Measurements from ENCODE around the gene PSMA3. TPM values are rescaled to one million over a fixed set of nuclear protein-coding genes. Genes with fewer than 3 reads are reported as not detected.
A peak's percentile ranks its signal among the peaks of the same experiment; 100 is the strongest.
"Not testable (repeated sequence)": the region's sequence is repeated elsewhere in the genome, so short reads cannot be mapped to it uniquely, and the experiment has no call there.

The PSMA3 gene
- total RNA-seq (ENCODE audit: insufficient read depth, low replicate concordance), result 41.7 TPM

- peak; percentile 99 for DNase-seq (ENCODE audit: low spot score)
Observed at GRCh38 chr14:58244556-58245387, at the start of gene PSMA3. PSMA3 (plus strand) TSS chr14:58244843; CDS start chr14:58244921, 78 bp downstream.

GRCh38 chr14:58196198-58196597 is 48.4 kb upstream of the PSMA3 start:
- DNase-seq (ENCODE audit: low spot score), result no peak

GRCh38 chr14:58198086-58198485 is 46.6 kb upstream of the PSMA3 start:
- DNase-seq (ENCODE audit: low spot score), result no peak

GRCh38 chr14:58199726-58200479 is 44.7 kb upstream of the PSMA3 start, which contains the start of gene ACTR10:
ACTR10 (plus strand) TSS chr14:58200149; CDS start chr14:58200218, 69 bp downstream.
- peak; percentile 89 for DNase-seq (ENCODE audit: low spot score)

- DNase-seq (ENCODE audit: low spot score), result no peak
Observed at GRCh38 chr14:58200480-58200841, 44.2 kb upstream of the PSMA3 start.

- DNase-seq (ENCODE audit: low spot score), result no peak
Observed at GRCh38 chr14:58200846-58201245, 43.8 kb upstream of the PSMA3 start.

GRCh38 chr14:58213176-58213575 is 31.5 kb upstream of the PSMA3 start:
- DNase-seq (ENCODE audit: low spot score), result no peak

GRCh38 chr14:58215191-58215914 is 29.3 kb upstream of the PSMA3 start:
- DNase-seq (ENCODE audit: low spot score), result no peak

GRCh38 chr14:58216544-58216943 is 28.1 kb upstream of the PSMA3 start:
- DNase-seq (ENCODE audit: low spot score), result no peak

GRCh38 chr14:58227096-58227819 is 17.4 kb upstream of the PSMA3 start:
- DNase-seq (ENCODE audit: low spot score), result no peak

GRCh38 chr14:58238252-58239243 is 6.1 kb upstream of the PSMA3 start:
- DNase-seq (ENCODE audit: low spot score), result peak; percentile 70

- DNase-seq (ENCODE audit: low spot score), result peak; percentile 87
Observed at GRCh38 chr14:58239244-58240195, 5.1 kb upstream of the PSMA3 start.

- peak; percentile 26 for DNase-seq (ENCODE audit: low spot score)
Observed at GRCh38 chr14:58243790-58244555, 670 bp upstream of the PSMA3 start.

- DNase-seq (ENCODE audit: low spot score), result peak; percentile 9
Observed at GRCh38 chr14:58245562-58245961, 919 bp downstream of the PSMA3 start.

- no peak for DNase-seq (ENCODE audit: low spot score)
Observed at GRCh38 chr14:58249611-58250010, 5.0 kb downstream of the PSMA3 start.

GRCh38 chr14:58258156-58258555 is 13.5 kb downstream of the PSMA3 start:
- DNase-seq (ENCODE audit: low spot score), result no peak

- not testable (repeated sequence) for DNase-seq (ENCODE audit: low spot score)
Observed at GRCh38 chr14:58262005-58262404, 17.4 kb downstream of the PSMA3 start.

GRCh38 chr14:58265401-58265800 is 20.8 kb downstream of the PSMA3 start:
- no peak for DNase-seq (ENCODE audit: low spot score)

Measured in umbilical cord (tissue), 2 donors.